IMR-90 (cell line): ENCODE measurements around the gene GREB1L. TPM values are rescaled to one million over a fixed set of nuclear protein-coding genes. Genes with fewer than 3 reads are reported as not detected.

Source experiments
- ATAC-seq: fragments of 200-7000 bp; cut with Tn5 transposase; 2 replicates; pipeline ENCODE4 v1.9.1; 2020; ENCODE audit warnings: low read depth, mild to moderate bottlenecking, moderate library complexity
- BruUV-seq: library from RNA; stranded (reverse); fragments of 400-500 nt; replicated peaks from 2 replicates; lab custom pipeline; 2021; lab: Mats Ljungman, UMichigan
- CTCF ChIA-PET: fragments of 300-600 bp; formaldehyde crosslinking; extraction: SDS; loops from one replicate; lab custom pipeline; 2021; ENCODE audit warnings: antibody characterized with exemption; lab: Yijun Ruan, JAX
- POLR2A ChIA-PET: fragments of 300-600 bp; sonication (Branson Sonifier 250); formaldehyde crosslinking; loops from one replicate; lab custom pipeline; 2022; ENCODE audit warnings: antibody characterized with exemption; ENCODE audit not compliant: unreplicated experiment; lab: Charles Lee
- DNase-seq: peaks from one replicate; pipeline ENCODE4 v3.0.0; 2013
- H2AFZ ChIP-seq: replicated peaks from 2 replicates; pipeline ENCODE3; 2013; ENCODE audit warnings: low read length, mild to moderate bottlenecking; ENCODE audit not compliant: poor library complexity
- H2AK5ac ChIP-seq: 2 replicates; pipeline ENCODE4 v1.6.1; 2013; ENCODE audit warnings: low read depth, low read length, inconsistent platforms
- H2AK9ac ChIP-seq: replicated peaks from 2 replicates; pipeline ENCODE3; 2013; ENCODE audit warnings: mild to moderate bottlenecking, low read depth, low read length, moderate library complexity; ENCODE audit not compliant: poor library complexity
- H2BK120ac ChIP-seq: 2 replicates; pipeline ENCODE4 v1.6.1; 2013; ENCODE audit warnings: low read depth, low read length, inconsistent platforms
- H2BK15ac ChIP-seq: 3 replicates; pipeline ENCODE4 v1.6.1; 2013; ENCODE audit warnings: low read depth, low read length, inconsistent platforms
- H2BK20ac ChIP-seq: 2 replicates; pipeline ENCODE4 v1.6.1; 2013; ENCODE audit warnings: low read depth, mild to moderate bottlenecking, inconsistent platforms, low read length, moderate library complexity
- H2BK5ac ChIP-seq: 2 replicates; pipeline ENCODE4 v1.6.1; 2013; ENCODE audit warnings: mild to moderate bottlenecking, low read depth, low read length, inconsistent platforms; ENCODE audit not compliant: poor library complexity, severe bottlenecking
- H3K14ac ChIP-seq: replicated peaks from 2 replicates; pipeline ENCODE4 v1.6.1; 2013; ENCODE audit warnings: low read depth, low read length, inconsistent platforms
- H3K18ac ChIP-seq: 2 replicates; pipeline ENCODE4 v1.6.1; 2013; ENCODE audit warnings: low read depth, low read length, control low read depth
- H3K23ac ChIP-seq: 2 replicates; pipeline ENCODE4 v1.6.1; 2013; ENCODE audit warnings: low read depth, low read length, inconsistent platforms
- H3K27ac ChIP-seq: 2 replicates; pipeline ENCODE4 v1.5.1; 2013; ENCODE audit warnings: mild to moderate bottlenecking, control low read depth, low read length; ENCODE audit not compliant: insufficient read depth
- H3K27me3 ChIP-seq: 2 replicates; pipeline ENCODE4 v1.6.1; 2013; ENCODE audit warnings: low read length; ENCODE audit not compliant: control insufficient read depth, insufficient read depth
- H3K36me3 ChIP-seq: 2 replicates; pipeline ENCODE4 v1.6.1; 2013; ENCODE audit warnings: low read length, mixed read lengths; ENCODE audit not compliant: control insufficient read depth, insufficient read depth
- H3K4ac ChIP-seq: 2 replicates; pipeline ENCODE4 v1.6.1; 2013; ENCODE audit warnings: low read depth, low read length, inconsistent platforms
- H3K4me1 ChIP-seq: 2 replicates; pipeline ENCODE4 v1.6.1; 2013; ENCODE audit warnings: low read length, mixed read lengths; ENCODE audit not compliant: control insufficient read depth, insufficient read depth
- H3K4me2 ChIP-seq: 2 replicates; pipeline ENCODE4 v1.6.1; 2013; ENCODE audit warnings: low read depth, mild to moderate bottlenecking, control low read depth, low read length, moderate library complexity
- H3K4me3 ChIP-seq: 2 replicates; pipeline ENCODE4 v1.5.1; 2013; ENCODE audit warnings: low read depth, mild to moderate bottlenecking, control low read depth, low read length, moderate library complexity; ENCODE audit not compliant: insufficient read depth
- H3K56ac ChIP-seq: 2 replicates; pipeline ENCODE4 v1.6.1; 2013; ENCODE audit warnings: low read length, inconsistent platforms; ENCODE audit not compliant: insufficient read depth; ENCODE audit errors: extremely low read depth
- H3K79me1 ChIP-seq, 2 experiments: 2 replicates each; pipeline ENCODE4 v1.6.1; 2013; ENCODE audit warnings: low read length in 2 of 2, inconsistent platforms in 1 of 2, low read depth in 1 of 2
- H3K9ac ChIP-seq: 2 replicates; pipeline ENCODE4 v1.6.1; 2013; ENCODE audit warnings: low read depth, low read length, control low read depth
- H3K9me1 ChIP-seq: 2 replicates; pipeline ENCODE4 v1.6.1; 2013; ENCODE audit warnings: low read length, inconsistent platforms; ENCODE audit not compliant: insufficient read depth
- H3K9me3 ChIP-seq: 2 replicates; pipeline ENCODE4 v1.6.1; 2013; ENCODE audit warnings: low read length; ENCODE audit not compliant: control insufficient read depth, insufficient read depth
- H4K20me1 ChIP-seq: 2 replicates; pipeline ENCODE4 v1.6.1; 2013; ENCODE audit warnings: low read length, inconsistent platforms; ENCODE audit not compliant: insufficient read depth
- H4K5ac ChIP-seq: 2 replicates; pipeline ENCODE4 v1.6.1; 2013; ENCODE audit warnings: mild to moderate bottlenecking, low read depth, low read length, control low read depth
- H4K8ac ChIP-seq, 2 experiments: 2 replicates each; pipeline ENCODE4 v1.6.1; 2013; ENCODE audit warnings: low read depth in 2 of 2, low read length in 2 of 2, control low read depth in 1 of 2, inconsistent platforms in 1 of 2
- H4K91ac ChIP-seq: 2 replicates; pipeline ENCODE4 v1.6.1; 2013; ENCODE audit warnings: low read depth, low read length, inconsistent platforms; ENCODE audit not compliant: insufficient read depth
- CHD1 ChIP-seq: IDR thresholded peaks from 2 replicates; pipeline ENCODE4 v1.6.1; 2012; ENCODE audit warnings: low read depth, low read length, improper control_type of control experiment
- MAFK ChIP-seq: IDR thresholded peaks from 2 replicates; pipeline ENCODE4 v1.6.1; 2012; ENCODE audit warnings: low read depth, low read length, improper control_type of control experiment
- SMC3 ChIP-seq: fragments of 150-350 bp; IDR thresholded peaks from 2 replicates; pipeline ENCODE4 v1.6.1; 2016; ENCODE audit warnings: low read depth, mild to moderate bottlenecking, antibody characterized with exemption, low read length, moderate library complexity
- WGBS, 2 experiments: methylation state at CpG; one replicate each; pipeline versions ENCODE4 v1.1.5 to v1.1.7; 2013; ENCODE audit warnings: missing lambda C conversion rate in 2 of 2; ENCODE audit not compliant: insufficient read length in 1 of 2; ENCODE audit errors: extremely low coverage in 2 of 2; 5-methylcytosine and 5-hydroxymethylcytosine counted together
- dilution Hi-C: fragments of 300-500 bp; cut with HindIII; formaldehyde crosslinking; loops from one replicate; pipeline ENCODE4 v1.14.3; 2018; ENCODE audit warnings: low sequenced_read_pairs; ENCODE audit not compliant: unreplicated experiment
- in situ Hi-C: fragments of 300-500 bp; cut with MboI; formaldehyde crosslinking; loops from 3 replicates; pipeline ENCODE4 v1.14.3; 2019; ENCODE audit warnings: low sequenced_read_pairs, inconsistent platforms, mixed read lengths
- intact Hi-C: fragments of 100-400 bp; cut with micrococcal nuclease; formaldehyde crosslinking; loops from 2 replicates; pipeline ENCODE4 v1.10.0; 2022
- polyA plus RNA-seq, 3 experiments: library from polyadenylated mRNA; depleted of rRNA; stranded (reverse); fragments of >200 nt; gene quantifications; 2 replicates each; pipeline ENCODE4 v1.2.3, GENCODE V29; 2012; ENCODE audit warnings: low replicate concordance in 1 of 3
- total RNA-seq: library from RNA; depleted of rRNA; stranded (reverse); fragments of >200 nt; gene quantifications from 2 replicates; pipeline ENCODE4 v1.2.3, GENCODE V29; 2012

GREB1L gene
- total and polyA plus RNA-seq, 2 of the 4 experiments (the other 2 are of a cell fraction): under 0.01 to 0.02 TPM

GRCh38 chr18:21316296-21316695, 74.3 kb downstream of the GREB1L start:
- Histone ChIP-seq H3K27ac (no peak overlapping the region), H3K79me1 (no peaks in the 10 kb centered on the region), H2AFZ (no peak overlapping the region), H3K4me2 (no peak overlapping the region), H2BK5ac (no peak overlapping the region), H2BK120ac (no peak overlapping the region), H3K4me3 (no peak overlapping the region), H3K9me1 (no peaks in the 10 kb centered on the region), H3K9ac (no peak overlapping the region), H4K20me1 (no peaks in the 10 kb centered on the region), H3K4me1 (no peaks in the 10 kb centered on the region), H2AK5ac (no peak overlapping the region), H4K91ac (no peak overlapping the region), H3K56ac (no peak overlapping the region), H2AK9ac (no peak overlapping the region), H2BK15ac (no peak overlapping the region), H3K9me3 (no peaks in the 10 kb centered on the region), H3K27me3 (peaks cover 8% of the 10 kb centered on the region), H2BK20ac (no peak overlapping the region), H3K23ac (no peak overlapping the region), H3K18ac (no peak overlapping the region), H3K14ac (no peak overlapping the region), H3K4ac (no peak overlapping the region), H4K5ac (no peak overlapping the region), H4K8ac (no peak overlapping the region), H3K36me3 (no peaks in the 10 kb centered on the region)
- 100% methylated on average over 1 of the region's 1 CpG; no CpG with 5 or more reads in 1 of the 2 experiments for WGBS, 2 experiments
- in situ Hi-C loops: no loop called here
- no TSS peak for BruUV-seq
- TF ChIP-seq MAFK (no peak), SMC3 (no peak), CHD1 (no peak)
- DNase-seq (no peak), ATAC-seq (no peak)
- ChIA-PET CTCF (no interaction called here), POLR2A (no interaction called here)
- intact Hi-C loops: no loop called here
- dilution Hi-C loops: no loop called here
